Stimulated activated CD8-positive, alpha-beta memory T cell treated with anti-CD3 and anti-CD28 coated beads, Interleukin-12 subunit alpha, Interleukin-12 subunit beta, amount 100 ng/mL, for 1 hour (primary cell): ENCODE data around the gene USP9X.
A peak's percentile ranks its signal among the peaks of the same experiment; 100 is the strongest.
"Not testable (repeated sequence)": the region's sequence is repeated elsewhere in the genome, so short reads cannot be mapped to it uniquely, and the experiment has no call there.

ENCODE experiments used
- DNase-seq: peaks from one replicate; pipeline ENCODE4 v3.0.0-alpha.2; 2020; ENCODE audit warnings: low read depth

USP9X gene

GRCh38 chrX:41198410-41198809 is 113.2 kb downstream of the USP9X start:
- DNase-seq: no peak

DNA sequence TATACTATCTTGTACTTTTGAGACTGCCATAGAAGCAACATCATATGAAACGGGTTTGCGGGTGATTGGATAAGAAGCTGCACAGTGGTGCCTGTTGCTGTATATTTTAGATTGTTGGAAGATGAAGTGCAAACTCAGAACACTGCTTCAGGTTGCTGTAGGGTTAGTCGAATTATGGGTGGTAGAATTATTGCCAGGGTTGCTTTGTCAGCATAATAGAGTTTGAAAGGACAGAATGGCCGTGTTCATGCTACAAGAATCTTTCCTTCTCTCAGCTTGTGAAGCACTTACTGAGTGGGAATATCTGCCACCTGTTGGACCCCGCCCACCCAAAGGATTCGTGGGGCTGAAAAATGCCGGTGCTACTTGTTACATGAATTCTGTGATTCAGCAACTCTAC is 115.5 kb downstream of the USP9X start:
- DNase-seq: no peak

- DNase-seq: no peak
These were observed 124.6 kb downstream of the USP9X start for GRCh38 chrX:41209853-41210252.

- DNase-seq: no peak
These were observed 139.4 kb downstream of the USP9X start for GRCh38 chrX:41224605-41225004.

- DNase-seq: no peak
These were observed 148.7 kb downstream of the USP9X start for GRCh38 chrX:41233988-41234387.

DNA sequence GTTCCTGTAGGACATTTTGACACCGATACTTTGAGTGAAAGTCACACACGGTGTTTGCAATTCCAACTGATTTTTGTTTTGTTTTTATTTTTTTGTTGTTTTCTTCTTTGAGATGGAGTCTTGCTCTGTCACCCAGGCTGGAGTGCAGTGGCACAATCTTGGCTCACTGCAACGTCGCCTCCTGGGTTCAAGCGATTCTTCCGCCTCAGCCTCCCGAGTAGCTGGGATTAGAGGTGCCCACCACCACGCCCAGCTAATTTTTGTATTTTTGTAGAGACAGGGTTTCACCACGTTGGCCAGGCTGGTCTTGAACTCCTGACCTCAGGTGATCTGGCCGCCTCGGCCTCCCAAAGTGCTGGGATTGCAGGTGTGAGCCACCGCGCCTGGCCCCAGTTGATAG is 149.2 kb downstream of the USP9X start:
- DNase-seq: not testable (repeated sequence)

DNA sequence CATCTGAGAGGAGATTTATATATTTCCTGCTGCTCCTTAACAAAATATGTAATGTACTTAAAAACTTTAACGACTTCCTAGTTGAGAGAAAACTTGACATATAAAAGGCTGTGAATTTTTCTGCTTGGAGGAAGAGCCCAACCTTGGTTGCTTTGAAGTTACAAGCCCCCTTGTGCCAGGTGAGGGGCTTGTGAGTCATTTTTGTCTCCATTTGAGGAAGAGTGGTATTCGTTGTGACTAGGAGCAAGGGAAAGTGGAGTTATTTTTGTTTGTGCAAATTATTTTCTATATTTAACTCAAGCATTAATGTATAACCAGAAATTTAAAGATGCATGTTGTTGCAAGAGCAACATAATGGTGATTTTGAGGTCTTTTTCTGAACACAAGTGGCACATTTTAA is 149.7 kb downstream of the USP9X start:
- DNase-seq: no peak

DNA sequence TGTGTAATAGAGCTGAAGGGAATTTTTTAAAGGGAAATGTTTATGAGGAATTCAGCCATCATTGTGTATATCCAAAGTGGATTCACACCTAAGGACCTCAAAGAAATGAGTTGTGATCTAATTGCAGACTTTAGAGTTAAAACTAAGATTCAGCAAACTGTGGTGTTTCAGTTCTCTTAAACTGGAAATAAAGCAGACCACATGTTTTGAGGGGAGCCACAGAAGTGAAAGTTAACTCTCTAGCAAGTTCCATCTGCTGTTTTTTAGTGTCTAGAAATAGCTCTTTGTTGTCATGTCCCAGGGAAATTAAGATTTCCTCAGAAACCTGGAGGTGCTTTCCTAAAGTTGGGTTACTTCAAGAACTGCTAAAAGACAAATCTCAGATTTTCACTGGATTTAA is 151.4 kb downstream of the USP9X start:
- no peak for DNase-seq

GRCh38 chrX:41240509-41240908 is 155.3 kb downstream of the USP9X start:
- DNase-seq: no peak

GRCh38 chrX:41241962-41242361 is 156.7 kb downstream of the USP9X start:
- DNase-seq: no peak

DNA sequence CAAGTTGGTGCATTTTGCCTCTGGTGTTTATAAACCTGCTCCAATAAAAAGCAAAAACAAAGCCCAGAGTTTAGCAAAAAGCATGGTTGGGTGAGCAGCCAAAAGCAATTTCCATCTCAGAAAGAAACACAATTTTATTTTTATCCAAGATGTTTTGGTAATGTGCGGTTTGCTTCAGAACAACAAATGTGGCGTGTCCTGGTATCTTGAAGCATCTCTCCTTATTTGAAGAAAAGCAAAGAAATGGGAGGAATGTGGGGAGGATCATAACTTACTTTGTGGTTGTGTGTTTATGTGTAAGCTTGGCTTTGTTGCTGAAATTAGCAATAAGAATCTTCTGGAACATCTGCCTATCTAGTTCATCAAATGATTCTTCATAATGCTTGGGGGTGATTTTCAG is 160.4 kb downstream of the USP9X start:
- no peak for DNase-seq

DNA sequence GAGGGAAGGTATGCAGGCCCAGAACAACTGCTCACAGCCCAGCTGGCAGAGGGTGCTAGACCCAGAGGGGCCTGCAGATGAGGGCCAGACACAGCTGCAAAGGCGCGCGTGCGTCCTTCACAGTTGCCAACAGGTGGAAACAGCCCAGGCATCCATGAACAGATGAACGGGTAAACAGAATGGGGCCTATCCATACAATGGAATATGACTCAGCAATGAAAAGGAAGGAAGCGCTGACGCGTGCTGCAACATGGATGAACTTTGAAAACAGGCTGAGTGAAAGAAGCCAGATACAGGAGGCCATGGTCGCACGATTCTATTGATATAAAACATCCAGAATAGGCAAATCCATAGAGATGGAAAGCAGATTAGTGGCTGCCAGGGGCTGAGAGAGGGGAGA is 165.6 kb downstream of the USP9X start:
- no peak for DNase-seq

GRCh38 chrX:41257801-41258200 is 172.6 kb downstream of the USP9X start:
- no peak for DNase-seq

- DNase-seq: no peak
These were observed 173.0 kb downstream of the USP9X start for GRCh38 chrX:41258226-41258625.

DNA sequence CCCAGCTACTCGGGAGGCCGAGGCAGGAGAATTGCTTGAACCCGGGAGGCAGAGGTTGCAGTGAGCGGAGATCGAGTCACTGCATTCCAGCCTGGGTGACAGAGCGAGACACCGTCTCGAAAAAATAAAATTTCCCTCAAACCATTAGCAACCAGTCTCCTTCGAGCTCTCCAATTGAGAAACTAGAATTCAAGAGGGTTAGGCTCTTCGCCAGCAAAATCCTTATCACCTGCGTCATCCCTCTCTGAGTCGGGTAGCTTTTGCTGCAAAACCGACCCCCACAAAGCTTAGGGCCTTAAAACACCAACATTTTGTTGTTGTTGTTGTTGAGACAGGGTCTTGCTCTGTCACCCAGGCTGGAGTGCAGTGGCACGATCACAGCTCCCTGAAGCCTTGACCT is 173.6 kb downstream of the USP9X start:
- DNase-seq: no peak

- DNase-seq: no peak
These were observed 174.3 kb downstream of the USP9X start for GRCh38 chrX:41259516-41259915.

GRCh38 chrX:41265615-41266014 is 180.4 kb downstream of the USP9X start:
- peak; percentile 20 for DNase-seq

DNA sequence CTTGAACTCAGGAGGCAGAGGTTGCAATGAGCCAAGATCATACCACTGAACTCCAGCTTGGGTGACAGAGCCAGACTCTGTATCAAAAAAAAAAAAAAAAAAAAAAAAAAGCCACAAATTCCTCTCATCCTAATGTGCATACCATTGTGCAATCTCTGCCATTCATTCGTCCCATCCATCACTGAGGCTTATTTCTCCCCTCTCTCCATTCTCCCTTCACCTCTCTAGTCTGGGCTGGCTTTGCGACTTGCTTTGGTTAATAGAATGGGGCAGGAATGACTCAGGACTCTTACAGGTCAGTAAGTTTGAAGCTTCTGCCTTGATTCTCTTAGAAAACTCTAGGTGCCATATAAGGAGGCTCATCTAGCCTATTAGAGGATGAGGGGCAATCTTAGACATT is 188.4 kb downstream of the USP9X start:
- DNase-seq: no peak

GRCh38 chrX:41275661-41276609 is 190.7 kb downstream of the USP9X start:
- peak; percentile 11 for DNase-seq

- no peak for DNase-seq
These were observed 191.6 kb downstream of the USP9X start for GRCh38 chrX:41276661-41277506.

DNA sequence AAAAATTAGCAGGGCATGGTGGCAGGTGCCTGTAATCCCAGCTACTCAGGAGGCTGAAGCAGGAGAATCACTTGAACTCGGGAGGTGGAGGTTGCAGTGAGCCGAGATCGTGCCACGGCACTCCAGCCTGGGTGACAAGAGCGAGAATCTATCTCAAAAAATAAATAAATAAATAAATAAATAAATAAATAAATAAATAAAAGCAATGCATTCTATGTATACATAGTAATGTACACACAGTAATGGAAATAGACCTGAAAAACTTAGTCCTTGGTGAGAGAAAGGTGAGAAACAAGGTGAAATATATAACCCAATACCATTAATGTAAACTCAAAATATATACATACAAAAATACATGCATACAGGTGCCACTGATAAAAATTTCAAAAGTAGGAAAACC is 197.1 kb downstream of the USP9X start:
- DNase-seq: not testable (repeated sequence)

- DNase-seq: not testable (repeated sequence)
These were observed 200.7 kb downstream of the USP9X start for GRCh38 chrX:41285928-41286327.
